CD4-positive, alpha-beta T cell treated with Interleukin-21 for 1 hour (primary cell): ENCODE results near the gene VGLL4.
"Not testable (repeated sequence)": the region's sequence is repeated elsewhere in the genome, so short reads cannot be mapped to it uniquely, and the experiment has no call there.

ENCODE experiments used
- DNase-seq: peaks from one replicate; pipeline ENCODE4 v3.0.0-alpha.2; 2020

The VGLL4 gene

DNA sequence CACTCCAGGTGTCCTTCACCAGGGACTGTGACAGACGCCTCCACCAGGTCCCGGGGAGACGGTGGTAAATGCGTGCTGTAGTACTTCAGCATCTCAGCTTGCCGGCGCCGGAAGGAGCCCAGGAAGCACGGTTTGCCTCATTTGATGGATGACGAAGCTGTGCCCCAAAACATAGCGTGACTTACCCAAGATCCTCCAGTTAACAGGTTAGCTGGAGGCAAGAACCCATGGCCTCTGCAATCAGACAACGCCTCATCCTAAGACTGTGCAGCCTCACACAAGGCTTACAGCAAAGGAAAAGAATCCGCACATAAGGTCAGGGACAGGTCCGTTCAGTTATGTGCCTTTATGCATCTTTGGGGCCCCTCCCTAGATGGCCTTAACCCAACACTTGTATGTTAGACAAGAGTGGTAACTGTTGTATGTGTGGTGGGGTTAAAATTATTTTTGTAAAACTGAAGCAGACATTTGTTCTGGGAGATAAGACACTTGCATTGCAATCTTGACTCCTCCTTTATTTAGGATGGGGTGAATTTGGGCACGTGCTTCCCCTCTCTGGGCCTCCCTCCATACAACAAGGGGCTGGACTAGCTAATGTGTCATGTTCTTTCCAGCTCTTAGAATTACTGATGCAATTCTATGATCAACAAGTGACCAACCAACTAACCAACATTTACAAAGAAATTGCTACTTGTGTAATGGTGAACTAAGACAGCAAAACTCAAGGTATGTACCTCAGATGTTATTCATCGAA, 39.4 kb downstream of the VGLL4 start:
- DNase-seq: no peak

GRCh38 chr3:11603628-11604027, 40.1 kb downstream of the VGLL4 start:
- DNase-seq: no peak

- no peak for DNase-seq
Measured at GRCh38 chr3:11602886-11603527, 40.7 kb downstream of the VGLL4 start.

GRCh38 chr3:11602239-11602840, 41.4 kb downstream of the VGLL4 start:
- DNase-seq: no peak

DNA sequence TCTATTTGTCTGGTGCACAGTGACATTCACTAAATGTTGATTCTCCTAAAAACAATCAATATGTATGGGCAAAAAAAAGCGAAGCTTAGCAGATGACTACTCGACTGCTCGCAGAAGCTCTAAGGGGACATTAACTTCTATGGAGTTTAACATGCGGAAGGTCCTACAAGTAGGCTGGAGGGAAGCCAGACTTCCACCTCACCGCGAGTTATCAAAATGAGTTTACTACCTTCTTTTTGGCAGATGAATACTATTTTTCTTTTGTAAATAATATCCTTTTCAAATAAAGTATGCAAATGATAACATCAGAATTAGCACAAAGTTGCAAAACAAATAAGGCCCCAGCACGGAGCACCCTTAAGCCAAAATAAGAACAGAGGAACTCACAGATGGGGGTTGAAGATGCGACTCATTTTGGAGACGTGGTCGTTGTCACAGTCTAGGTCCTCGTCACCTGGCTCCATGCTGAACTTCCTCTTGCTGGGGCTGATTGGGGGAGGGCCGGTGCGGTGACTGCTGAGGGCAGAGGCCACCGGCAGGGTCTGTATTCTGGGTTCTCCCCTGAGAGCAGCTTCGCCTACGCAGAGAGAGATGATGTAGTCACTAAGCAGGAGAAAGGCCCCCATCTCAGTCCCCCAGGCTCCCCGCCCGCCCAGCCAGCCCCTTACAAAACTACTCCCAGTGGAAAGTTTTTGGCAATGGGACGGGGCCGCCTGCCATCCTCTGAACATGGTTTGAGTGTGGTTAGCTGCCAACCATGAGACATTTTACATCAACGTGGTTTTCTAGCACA, 42.1 kb downstream of the VGLL4 start:
- no peak for DNase-seq

DNA sequence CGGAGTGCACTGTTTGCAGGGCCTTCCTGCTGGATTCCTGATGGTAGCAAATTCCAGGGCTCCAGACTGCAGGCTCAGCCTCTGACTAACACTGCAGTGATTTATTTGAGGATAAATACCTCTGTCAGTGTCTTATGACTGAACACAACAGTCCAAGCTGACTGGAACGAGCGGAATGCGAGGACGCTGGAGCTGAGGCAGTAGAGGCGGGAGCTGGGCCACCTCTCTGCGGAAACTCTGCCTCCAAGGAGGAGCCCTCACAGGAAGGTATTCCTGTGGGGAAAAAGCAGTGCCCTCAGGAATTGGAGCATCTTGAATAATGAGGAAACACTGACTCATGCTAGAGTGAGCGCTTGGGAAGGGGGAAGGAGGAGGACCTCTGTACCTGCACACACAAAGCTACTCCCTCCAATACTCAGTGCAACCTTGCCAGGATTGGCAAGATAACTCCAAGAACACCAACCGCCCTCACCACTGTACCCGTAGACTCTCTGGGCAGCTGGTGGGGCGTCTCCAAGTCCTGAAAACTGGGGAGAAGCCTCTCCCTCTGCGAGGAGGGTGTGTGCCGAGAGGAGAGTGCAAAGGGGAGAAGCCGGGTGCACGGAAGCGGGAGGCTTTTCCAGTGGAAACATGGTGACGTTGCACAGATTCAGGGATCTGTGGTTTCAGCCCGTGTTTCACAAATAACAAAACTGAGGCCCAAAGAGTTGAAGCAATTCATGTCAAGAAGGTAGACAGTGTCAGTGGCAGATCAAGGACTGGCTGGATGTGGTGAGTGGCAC, 43.0 kb downstream of the VGLL4 start:
- no peak for DNase-seq

DNA sequence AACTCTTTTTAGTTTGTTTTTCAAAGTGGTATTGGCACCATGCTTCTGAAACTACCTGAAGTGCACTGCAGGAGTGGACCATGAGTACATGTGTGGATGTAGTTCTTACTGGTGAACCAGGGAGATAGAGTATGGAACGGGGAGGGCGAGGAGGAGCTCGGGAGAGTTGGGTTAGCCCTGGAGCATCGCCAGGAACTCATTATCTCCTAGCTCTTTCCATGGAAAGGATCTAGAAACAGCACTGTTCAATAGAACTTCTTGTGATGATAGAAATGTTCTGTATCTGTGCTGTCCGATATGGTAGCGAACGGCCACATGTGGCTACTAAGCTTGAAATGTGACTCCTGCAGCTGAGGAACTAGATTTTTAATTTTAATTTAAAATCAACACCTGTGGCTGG, 47.3 kb downstream of the VGLL4 start:
- DNase-seq: no peak

GRCh38 chr3:11595024-11595423, 48.7 kb downstream of the VGLL4 start:
- DNase-seq: not testable (repeated sequence)

GRCh38 chr3:11593318-11594034, 50.2 kb downstream of the VGLL4 start:
- no peak for DNase-seq

GRCh38 chr3:11592445-11593298, 51.0 kb downstream of the VGLL4 start:
- DNase-seq: no peak

- no peak for DNase-seq
Measured at GRCh38 chr3:11591391-11592282, 52.1 kb downstream of the VGLL4 start.

DNA sequence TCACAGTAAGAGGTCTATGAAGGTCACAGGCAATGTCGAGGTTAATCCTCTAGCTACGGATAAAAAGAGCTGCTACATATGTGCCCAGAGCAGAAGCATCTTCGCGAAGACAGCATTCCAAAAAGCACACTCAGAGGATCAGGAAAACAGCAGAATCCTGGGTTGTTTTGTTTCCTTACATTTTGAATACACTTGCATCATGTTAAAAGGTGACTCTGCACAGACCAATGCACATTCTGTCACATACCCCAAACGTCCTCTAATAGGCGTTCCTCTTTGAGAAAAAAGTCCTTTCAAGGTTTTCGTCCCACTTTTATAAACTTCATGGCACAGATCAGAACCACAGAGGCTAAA, 52.7 kb downstream of the VGLL4 start:
- DNase-seq: no peak

DNA sequence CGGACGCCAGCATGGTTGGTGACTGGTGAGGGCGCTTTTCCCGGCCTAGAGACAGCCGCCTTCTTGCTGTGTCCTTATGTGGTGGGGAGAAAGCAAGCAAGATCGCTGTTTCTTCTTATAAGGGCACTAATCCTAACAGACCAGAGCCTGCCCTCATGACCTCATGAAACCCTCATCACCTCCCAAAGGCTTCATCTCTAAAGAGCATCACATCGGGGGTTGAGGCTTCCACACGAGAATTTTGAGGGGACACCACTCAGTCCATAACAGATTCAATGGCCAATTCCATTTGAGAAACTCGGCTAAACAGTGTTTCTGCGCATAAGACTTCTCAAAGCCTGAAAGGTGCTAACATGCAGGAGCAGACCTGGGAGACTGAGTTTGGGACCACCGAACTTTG, 54.0 kb downstream of the VGLL4 start:
- no peak for DNase-seq

GRCh38 chr3:11588755-11589154, 55.0 kb downstream of the VGLL4 start:
- no peak for DNase-seq

GRCh38 chr3:11588338-11588737, 55.4 kb downstream of the VGLL4 start:
- no peak for DNase-seq

- DNase-seq: no peak
Measured at GRCh38 chr3:11587766-11588165, 55.9 kb downstream of the VGLL4 start.

GRCh38 chr3:11584570-11584969, 59.1 kb downstream of the VGLL4 start:
- no peak for DNase-seq

- DNase-seq: no peak
Measured at GRCh38 chr3:11583638-11584046, 60.1 kb downstream of the VGLL4 start.

- no peak for DNase-seq
Measured at GRCh38 chr3:11583235-11583634, 60.5 kb downstream of the VGLL4 start.
